Glutamatergic neuron (in vitro differentiated cells): Measurements from ENCODE around the gene ZNG1A. TPM values are rescaled to one million over a fixed set of nuclear protein-coding genes. Genes with fewer than 3 reads are reported as not detected.
A peak's percentile ranks its signal among the peaks of the same experiment; 100 is the strongest.
"Not testable (repeated sequence)": the region's sequence is repeated elsewhere in the genome, so short reads cannot be mapped to it uniquely, and the experiment has no call there.

ENCODE experiments used
- DNase-seq: peaks from one replicate; pipeline ENCODE4 v3.0.0; 2022
- H3K27ac Mint-ChIP-seq: one replicate; pipeline ENCODE4 v1.8.0; 2020; ENCODE audit warnings: mild to moderate bottlenecking, mixed read lengths, inconsistent platforms; ENCODE audit not compliant: unreplicated experiment
- H3K27me3 Mint-ChIP-seq: one replicate; pipeline ENCODE4 v1.8.0; 2020; ENCODE audit warnings: mild to moderate bottlenecking, moderate library complexity, mixed read lengths, inconsistent platforms; ENCODE audit not compliant: unreplicated experiment
- H3K36me3 Mint-ChIP-seq: one replicate; pipeline ENCODE4 v1.8.0; 2020; ENCODE audit warnings: mild to moderate bottlenecking, mixed read lengths, inconsistent platforms; ENCODE audit not compliant: unreplicated experiment
- H3K4me1 Mint-ChIP-seq: one replicate; pipeline ENCODE4 v1.8.0; 2020; ENCODE audit warnings: mild to moderate bottlenecking, low read depth, mixed read lengths, inconsistent platforms; ENCODE audit not compliant: unreplicated experiment
- H3K4me3 Mint-ChIP-seq: one replicate; pipeline ENCODE4 v1.8.0; 2020; ENCODE audit warnings: mild to moderate bottlenecking, mixed read lengths, inconsistent platforms; ENCODE audit not compliant: unreplicated experiment
- H3K9me3 Mint-ChIP-seq: one replicate; pipeline ENCODE4 v1.8.0; 2020; ENCODE audit warnings: mild to moderate bottlenecking, moderate library complexity, mixed read lengths, inconsistent platforms; ENCODE audit not compliant: unreplicated experiment
- CTCF ChIP-seq: fragments of 200-600 bp; sonication (generic); IDR thresholded peaks from one replicate; pipeline ENCODE4 v1.5.0; 2021; ENCODE audit not compliant: partially characterized antibody, unreplicated experiment
- long read RNA-seq: library from polyadenylated mRNA; unstranded; transcript quantifications from one replicate; pipeline ENCODE4 v2.0.0, GENCODE V29; 2020; ENCODE audit not compliant: unreplicated experiment
- total RNA-seq: library from RNA; stranded (reverse); fragmentation: NEBNext Ultra II Directional; extraction: Animal tissue kit (Norgen Biotek cat#: 25700); gene quantifications from one replicate; pipeline ENCODE4 v1.2.1, GENCODE V29; 2021; ENCODE audit not compliant: unreplicated experiment

Gene ZNG1A
- total RNA-seq, result 33.5 TPM
- long read RNA-seq, transcript CBWD1-206 (3 exons, 1,731 nt), result minor isoform, 5 of 66 reads
- long read RNA-seq, transcript CBWD1-202 (15 exons, 1,706 nt), result major isoform, 45 of 66 reads
- long read RNA-seq, partial matches to known transcripts, result 1 of 66 reads
- long read RNA-seq, other reads (novel, unspliced or antisense), result 7 of 66 reads

DNA sequence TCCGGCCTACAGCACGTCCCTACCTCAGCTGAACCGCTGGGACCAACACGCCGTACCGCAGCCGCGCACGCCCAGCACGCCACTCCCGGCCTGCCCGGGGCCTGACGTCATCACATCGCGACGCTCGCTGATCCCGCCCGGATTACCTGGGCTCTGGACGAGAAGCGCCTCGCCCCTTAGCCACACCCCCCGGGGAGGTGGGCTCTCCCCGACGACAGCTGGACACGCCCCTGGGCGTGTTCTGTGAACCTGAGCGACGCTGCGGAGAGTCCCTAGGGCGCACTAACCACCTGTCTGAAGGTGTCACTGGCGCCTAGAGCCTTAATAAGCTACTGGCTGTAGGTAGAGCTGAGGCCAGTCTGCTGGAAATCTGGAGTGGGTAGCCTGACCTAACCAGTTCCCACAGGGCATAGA, at the start of gene ZNG1A:
ZNG1A (minus strand) TSS at position 87 of the 414 bp plus-strand sequence. CDS start 87 bp downstream, outside the sequence.
- not testable (repeated sequence) for H3K27ac Mint-ChIP-seq, H3K4me1 Mint-ChIP-seq, H3K36me3 Mint-ChIP-seq, H3K9me3 Mint-ChIP-seq, H3K27me3 Mint-ChIP-seq
- DNase-seq, result peak; percentile 70
- peak within 1 kb of the TSS; percentile 86 for H3K4me3 Mint-ChIP-seq

GRCh38 chr9:227860-228259, 49.0 kb upstream of the ZNG1A start:
- Mint-ChIP-seq H3K27ac (no peak overlapping the region), H3K27me3 (no peaks in the 10 kb centered on the region), H3K4me3 (no peak overlapping the region), H3K4me1 (no peaks in the 10 kb centered on the region), H3K9me3 (no peaks in the 10 kb centered on the region), H3K36me3 (no peaks in the 10 kb centered on the region)
- no peak for DNase-seq
- no peak for TF ChIP-seq CTCF

DNA sequence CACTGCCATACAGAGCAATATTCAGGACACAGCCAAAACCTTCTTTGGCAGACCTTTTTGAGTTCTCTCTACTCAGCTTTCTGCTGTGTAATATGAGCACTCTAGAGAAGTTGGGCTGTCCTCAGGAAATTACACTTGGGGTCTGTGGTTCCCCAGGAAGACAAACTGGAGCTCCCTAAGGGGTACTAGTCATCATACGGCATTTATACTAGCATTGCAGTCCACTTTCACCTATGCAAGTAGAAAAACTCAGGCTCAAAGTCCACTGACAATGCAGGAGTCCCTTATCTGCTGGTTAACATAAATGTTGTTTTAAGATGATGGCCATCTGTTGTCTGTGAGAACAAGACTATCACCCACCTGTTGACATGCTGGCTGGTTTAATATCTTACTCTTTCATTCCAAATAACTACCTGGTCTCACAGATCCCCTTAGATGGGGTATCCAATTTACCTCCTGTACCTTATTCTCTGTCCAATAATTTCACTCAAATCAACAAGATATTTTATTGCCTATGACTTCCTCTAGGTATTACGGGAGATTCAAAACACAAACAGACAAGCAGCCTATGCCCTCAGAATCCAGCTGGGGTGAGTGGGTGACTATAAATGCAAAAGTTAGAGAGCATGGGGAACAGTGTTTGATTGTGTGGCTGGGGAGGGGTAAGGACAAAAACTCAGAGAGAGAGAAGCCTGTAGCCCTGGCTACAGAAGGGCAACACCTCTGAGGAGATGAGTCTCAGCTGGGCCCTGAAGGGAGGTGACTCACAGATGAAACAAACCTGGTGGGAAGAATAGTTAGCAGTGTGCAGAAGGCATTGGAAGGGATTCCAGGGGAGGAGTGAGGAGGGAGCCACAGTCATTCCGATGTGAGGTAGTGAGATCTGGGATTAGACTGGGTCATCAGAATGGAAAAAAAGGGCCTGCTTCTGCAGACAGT, 46.0 kb upstream of the ZNG1A start:
- TF ChIP-seq CTCF, result no peak
- DNase-seq, result no peak
- H3K27me3 Mint-ChIP-seq, result no peaks in the 10 kb centered on the region
- H3K4me3 Mint-ChIP-seq, result no peak overlapping the region
- no peaks in the 10 kb centered on the region for H3K36me3 Mint-ChIP-seq
- H3K4me1 Mint-ChIP-seq, result no peaks in the 10 kb centered on the region
- H3K9me3 Mint-ChIP-seq, result no peaks in the 10 kb centered on the region
- no peak overlapping the region for H3K27ac Mint-ChIP-seq

- H3K9me3 Mint-ChIP-seq, result no peaks in the 10 kb centered on the region
- no peaks in the 10 kb centered on the region for H3K4me1 Mint-ChIP-seq
- H3K27ac Mint-ChIP-seq, result no peak overlapping the region
- no peak for TF ChIP-seq CTCF
- no peaks in the 10 kb centered on the region for H3K36me3 Mint-ChIP-seq
- DNase-seq, result no peak
- H3K4me3 Mint-ChIP-seq, result no peak overlapping the region
- no peaks in the 10 kb centered on the region for H3K27me3 Mint-ChIP-seq
These were observed 45.2 kb upstream of the ZNG1A start for GRCh38 chr9:224026-224425.

- H3K27me3 Mint-ChIP-seq, result no peaks in the 10 kb centered on the region
- no peaks in the 10 kb centered on the region for H3K4me1 Mint-ChIP-seq
- no peaks in the 10 kb centered on the region for H3K36me3 Mint-ChIP-seq
- no peak overlapping the region for H3K27ac Mint-ChIP-seq
- TF ChIP-seq CTCF, result no peak
- no peak overlapping the region for H3K4me3 Mint-ChIP-seq
- DNase-seq, result no peak
- no peaks in the 10 kb centered on the region for H3K9me3 Mint-ChIP-seq
These were observed 44.3 kb upstream of the ZNG1A start for GRCh38 chr9:223152-223551.
